ENCODE results near the gene NCKAP5.

DNA sequence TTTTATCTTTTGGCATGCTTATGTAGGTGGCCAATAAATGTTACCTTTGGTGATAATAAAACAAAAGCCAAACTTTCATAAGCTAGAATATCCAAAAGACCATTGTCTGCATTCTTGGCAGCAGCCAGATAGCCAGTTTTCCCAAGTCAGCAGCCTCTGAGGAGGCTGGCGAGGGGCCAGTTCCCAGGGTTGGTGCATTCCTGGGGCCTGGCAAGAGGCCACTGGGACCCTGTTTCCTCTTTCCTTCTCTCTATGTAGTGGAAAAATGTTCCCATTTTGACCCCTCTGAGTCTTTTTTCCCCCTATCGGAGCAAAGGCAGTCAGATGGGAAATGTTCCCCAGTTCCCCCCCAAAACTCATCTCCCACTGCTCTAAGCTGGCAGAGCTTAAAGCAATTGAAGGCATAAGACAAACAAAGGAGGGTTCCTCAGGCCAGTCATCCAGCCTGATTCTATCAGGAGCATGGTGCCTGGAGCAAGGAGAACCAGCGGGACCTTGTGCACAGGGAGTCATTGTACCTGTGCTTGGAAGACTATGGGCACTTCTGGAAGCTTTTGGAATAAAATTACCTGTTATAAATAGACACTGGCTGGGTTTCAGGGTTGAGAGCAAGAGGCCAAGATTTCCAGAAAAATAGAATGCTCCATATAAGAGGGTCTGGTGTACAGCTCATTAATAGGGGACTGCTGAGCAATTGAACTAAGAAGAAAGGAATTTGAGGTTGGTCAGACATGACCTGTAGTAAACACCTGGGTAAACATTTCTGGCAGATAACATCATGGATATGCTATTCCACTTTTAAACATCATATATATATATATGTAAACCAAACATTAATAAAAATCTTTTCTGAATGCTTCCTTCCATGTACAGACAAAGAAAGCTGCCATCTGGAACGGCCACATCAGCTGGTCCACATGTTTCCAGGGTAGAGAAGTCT is 63.4 kb downstream of the NCKAP5 start:
- no peak for TF ChIP-seq ATF7 (IDR thresholded peaks at IDR 0.05)
- TF ChIP-seq ATF7 (CRISPR knock-in tag; IDR thresholded peaks at IDR 0.05) = no peak
- TF ChIP-seq EED (CRISPR knock-in tag; IDR thresholded peaks at IDR 0.05) = no peak
- TF ChIP-seq ZFP90 (CRISPR knock-in tag; IDR thresholded peaks at IDR 0.05; ENCODE audit: borderline replicate concordance) = no peak
- no peak for TF ChIP-seq FOXA1 (IDR thresholded peaks at IDR 0.05)
- no peak for TF ChIP-seq FOXA1 (CRISPR knock-in tag; IDR thresholded peaks at IDR 0.05)
- TF ChIP-seq TRIM24 (CRISPR knock-in tag; IDR thresholded peaks at IDR 0.05) = no peak
- TF ChIP-seq RAD51 (IDR thresholded peaks at IDR 0.05; ENCODE audit: borderline replicate concordance) = no peak
- TF ChIP-seq, protein P1, sequence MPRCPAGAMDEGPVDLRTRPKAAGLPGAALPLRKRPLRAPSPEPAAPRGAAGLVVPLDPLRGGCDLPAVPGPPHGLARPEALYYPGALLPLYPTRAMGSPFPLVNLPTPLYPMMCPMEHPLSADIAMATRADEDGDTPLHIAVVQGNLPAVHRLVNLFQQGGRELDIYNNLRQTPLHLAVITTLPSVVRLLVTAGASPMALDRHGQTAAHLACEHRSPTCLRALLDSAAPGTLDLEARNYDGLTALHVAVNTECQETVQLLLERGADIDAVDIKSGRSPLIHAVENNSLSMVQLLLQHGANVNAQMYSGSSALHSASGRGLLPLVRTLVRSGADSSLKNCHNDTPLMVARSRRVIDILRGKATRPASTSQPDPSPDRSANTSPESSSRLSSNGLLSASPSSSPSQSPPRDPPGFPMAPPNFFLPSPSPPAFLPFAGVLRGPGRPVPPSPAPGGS (CRISPR knock-in tag; IDR thresholded peaks at IDR 0.05) = no peak

Data from HepG2 (cell line).